Lung microvascular endothelial cell (primary cell): ENCODE data around the gene ZFYVE9. TPM values are rescaled to one million over a fixed set of nuclear protein-coding genes. Genes with fewer than 3 reads are reported as not detected.
"Not testable (repeated sequence)": the region's sequence is repeated elsewhere in the genome, so short reads cannot be mapped to it uniquely, and the experiment has no call there.

Source experiments
- DNase-seq, 2 donors: peaks; one replicate each; pipeline versions ENCODE4 v3.0.0 to v3.0.0-alpha.2; 2010; ENCODE audit warnings: low read depth in 2 of 2
- total RNA-seq: library from RNA; depleted of rRNA; stranded (reverse); fragments of >200 nt; gene quantifications from 2 replicates; pipeline ENCODE4 v1.2.1, GENCODE V29; 2014

Gene ZFYVE9
- total RNA-seq: 23.5 and 36.7 TPM in 2 replicates

- DNase-seq: peak; percentile 83 to 89
Observed at GRCh38 chr1:52141513-52142219, at the start of gene ZFYVE9. Gene ZFYVE9 (plus strand): TSS chr1:52142089. CDS start chr1:52233207, 91,118 bp downstream.

GRCh38 chr1:52094300-52094699, 47.6 kb upstream of the ZFYVE9 start:
- not testable (repeated sequence) for DNase-seq

- no peak for DNase-seq
Observed at GRCh38 chr1:52096216-52096615, 45.7 kb upstream of the ZFYVE9 start.

- no peak for DNase-seq
Observed at GRCh38 chr1:52098139-52098871, 43.6 kb upstream of the ZFYVE9 start.

GRCh38 chr1:52102336-52103013, 39.4 kb upstream of the ZFYVE9 start:
- DNase-seq: no peak

- no peak for DNase-seq
Observed at GRCh38 chr1:52111492-52111891, 30.4 kb upstream of the ZFYVE9 start.

GRCh38 chr1:52112489-52112888, 29.4 kb upstream of the ZFYVE9 start:
- DNase-seq: no peak

- no peak for DNase-seq
Observed at GRCh38 chr1:52119301-52120079, 22.4 kb upstream of the ZFYVE9 start.

- no peak for DNase-seq
Observed at GRCh38 chr1:52122384-52122783, 19.5 kb upstream of the ZFYVE9 start.

GRCh38 chr1:52123622-52124021, 18.3 kb upstream of the ZFYVE9 start:
- DNase-seq: no peak

- DNase-seq: no peak
Observed at GRCh38 chr1:52125736-52126359, 16.0 kb upstream of the ZFYVE9 start.

- DNase-seq: peak; percentile 83 to 90
Observed at GRCh38 chr1:52127181-52128180, 14.4 kb upstream of the ZFYVE9 start.

GRCh38 chr1:52139817-52140540, 1.9 kb upstream of the ZFYVE9 start:
- DNase-seq: peak; percentile 86 to 95

- peak; percentile 12 to 20 for DNase-seq
Observed at GRCh38 chr1:52140633-52141512, 1.0 kb upstream of the ZFYVE9 start.

- DNase-seq: peak; percentile 63 to 70
Observed at GRCh38 chr1:52142220-52143183, 613 bp downstream of the ZFYVE9 start.

- no peak for DNase-seq
Observed at GRCh38 chr1:52145137-52145536, 3.2 kb downstream of the ZFYVE9 start.

GRCh38 chr1:52150445-52150844, 8.6 kb downstream of the ZFYVE9 start:
- not testable (repeated sequence) for DNase-seq
